Bronchial epithelial cell (primary cell): ENCODE results near the gene SMCHD1. TPM values are rescaled to one million over a fixed set of nuclear protein-coding genes. Genes with fewer than 3 reads are reported as not detected.

Experiments used
- DNase-seq: peaks from one replicate; pipeline ENCODE4 v3.0.0-alpha.2; 2010; ENCODE audit warnings: low read depth
- FAIRE-seq: peaks from 2 replicates; lab custom pipeline; 2011; peaks lifted over from hg19 to GRCh38; lab: Jason Lieb, UNC
- H3K27me3 ChIP-seq: 2 replicates; pipeline ENCODE4 v1.5.1; 2011; ENCODE audit warnings: low read length; ENCODE audit not compliant: control insufficient read depth, insufficient read depth
- H3K36me3 ChIP-seq: 2 replicates; pipeline ENCODE4 v1.5.1; 2011; ENCODE audit warnings: low read length; ENCODE audit not compliant: control insufficient read depth, insufficient read depth
- H3K4me3 ChIP-seq: 2 replicates; pipeline ENCODE4 v1.5.1; 2011; ENCODE audit warnings: mild to moderate bottlenecking, low read depth, low read length, control low read depth
- CTCF ChIP-seq: IDR thresholded peaks from 2 replicates; pipeline ENCODE4 v1.5.1; 2011; ENCODE audit warnings: mild to moderate bottlenecking, moderate library complexity, low read length, control low read depth, inconsistent platforms; ENCODE audit not compliant: insufficient read depth, severe bottlenecking
- total RNA-seq: library from RNA; depleted of rRNA; stranded (reverse); fragments of >200 nt; gene quantifications from 2 replicates; pipeline ENCODE4 v1.2.1, GENCODE V29; 2014

SMCHD1 gene
- total RNA-seq, 1 donor from 2014 or later, result 45.3 TPM

GRCh38 chr18:2811416-2811815 is 155.9 kb downstream of the SMCHD1 start:
- FAIRE-seq, result no peak
- Histone ChIP-seq H3K27me3 (no peaks in the 10 kb centered on the region), H3K4me3 (no peak overlapping the region), H3K36me3 (no peaks in the 10 kb centered on the region)
- TF ChIP-seq CTCF, result no peak
- no peak for DNase-seq

- no peaks in the 10 kb centered on the region for H3K27me3 ChIP-seq
- no peak overlapping the region for H3K4me3 ChIP-seq
- H3K36me3 ChIP-seq, result no peaks in the 10 kb centered on the region
- no peak for TF ChIP-seq CTCF
- FAIRE-seq, result no peak
- no peak for DNase-seq
Observed at GRCh38 chr18:2814928-2815327, 159.4 kb downstream of the SMCHD1 start.

GRCh38 chr18:2818281-2818680 is 162.8 kb downstream of the SMCHD1 start:
- no peak for TF ChIP-seq CTCF
- H3K4me3 ChIP-seq, result no peak overlapping the region
- H3K27me3 ChIP-seq, result no peaks in the 10 kb centered on the region
- H3K36me3 ChIP-seq, result no peaks in the 10 kb centered on the region
- DNase-seq, result no peak
- no peak for FAIRE-seq

GRCh38 chr18:2821695-2822094 is 166.2 kb downstream of the SMCHD1 start:
- no peak for TF ChIP-seq CTCF
- DNase-seq (no peak), FAIRE-seq (no peak)
- H3K4me3 ChIP-seq, result no peak overlapping the region
- no peaks in the 10 kb centered on the region for H3K36me3 ChIP-seq
- H3K27me3 ChIP-seq, result no peaks in the 10 kb centered on the region

- no peak for TF ChIP-seq CTCF
- DNase-seq (no peak), FAIRE-seq (no peak)
- no peaks in the 10 kb centered on the region for H3K27me3 ChIP-seq
- no peak overlapping the region for H3K4me3 ChIP-seq
- no peaks in the 10 kb centered on the region for H3K36me3 ChIP-seq
Observed at GRCh38 chr18:2822213-2822921, 166.8 kb downstream of the SMCHD1 start.

GRCh38 chr18:2823202-2823601 is 167.7 kb downstream of the SMCHD1 start:
- Histone ChIP-seq H3K4me3 (no peak overlapping the region), H3K27me3 (no peaks in the 10 kb centered on the region), H3K36me3 (no peaks in the 10 kb centered on the region)
- FAIRE-seq (no peak), DNase-seq (no peak)
- no peak for TF ChIP-seq CTCF
